Ishikawa (cell line): Measurements from ENCODE around the gene PNPLA3.

Source experiments
- CEBPB ChIP-seq: IDR thresholded peaks from 2 replicates; pipeline ENCODE4 v1.6.1; 2012
- CREB1 ChIP-seq: IDR thresholded peaks from 2 replicates; pipeline ENCODE4 v1.6.1; 2012; ENCODE audit warnings: low read depth
- EGR1 ChIP-seq: IDR thresholded peaks from 2 replicates; pipeline ENCODE4 v1.6.1; 2012
- EP300 ChIP-seq: IDR thresholded peaks from 2 replicates; pipeline ENCODE4 v1.6.1; 2012; ENCODE audit warnings: borderline replicate concordance
- FOXM1 ChIP-seq: IDR thresholded peaks from 2 replicates; pipeline ENCODE4 v1.6.1; 2012; ENCODE audit warnings: low read depth, borderline replicate concordance
- NFIC ChIP-seq: IDR thresholded peaks from 2 replicates; pipeline ENCODE4 v1.6.1; 2012
- RAD21 ChIP-seq: IDR thresholded peaks from 2 replicates; pipeline ENCODE4 v1.6.1; 2012; ENCODE audit warnings: low read depth
- TAF1 ChIP-seq: IDR thresholded peaks from 2 replicates; pipeline ENCODE4 v1.6.1; 2012; ENCODE audit warnings: low read depth, mild to moderate bottlenecking
- TCF12 ChIP-seq: IDR thresholded peaks from 2 replicates; pipeline ENCODE4 v1.6.1; 2012; ENCODE audit warnings: low read depth
- TEAD4 ChIP-seq: IDR thresholded peaks from 2 replicates; pipeline ENCODE4 v1.6.1; 2012
- YY1 ChIP-seq: IDR thresholded peaks from 2 replicates; pipeline ENCODE4 v1.6.1; 2012; ENCODE audit warnings: low read depth
- ZBTB7A ChIP-seq: IDR thresholded peaks from 2 replicates; pipeline ENCODE4 v1.6.1; 2012; ENCODE audit warnings: low read depth
- TF ChIP-seq, protein P1 (sequence below): IDR thresholded peaks from 2 replicates; pipeline ENCODE4 v1.6.1; 2012
- TF ChIP-seq, protein P2 (sequence below): IDR thresholded peaks from 2 replicates; pipeline ENCODE4 v1.6.1; 2012
- TF ChIP-seq, protein P3 (sequence below): IDR thresholded peaks from 2 replicates; pipeline ENCODE4 v1.6.1; 2012; ENCODE audit warnings: low read depth, mild to moderate bottlenecking

PNPLA3 gene

DNA sequence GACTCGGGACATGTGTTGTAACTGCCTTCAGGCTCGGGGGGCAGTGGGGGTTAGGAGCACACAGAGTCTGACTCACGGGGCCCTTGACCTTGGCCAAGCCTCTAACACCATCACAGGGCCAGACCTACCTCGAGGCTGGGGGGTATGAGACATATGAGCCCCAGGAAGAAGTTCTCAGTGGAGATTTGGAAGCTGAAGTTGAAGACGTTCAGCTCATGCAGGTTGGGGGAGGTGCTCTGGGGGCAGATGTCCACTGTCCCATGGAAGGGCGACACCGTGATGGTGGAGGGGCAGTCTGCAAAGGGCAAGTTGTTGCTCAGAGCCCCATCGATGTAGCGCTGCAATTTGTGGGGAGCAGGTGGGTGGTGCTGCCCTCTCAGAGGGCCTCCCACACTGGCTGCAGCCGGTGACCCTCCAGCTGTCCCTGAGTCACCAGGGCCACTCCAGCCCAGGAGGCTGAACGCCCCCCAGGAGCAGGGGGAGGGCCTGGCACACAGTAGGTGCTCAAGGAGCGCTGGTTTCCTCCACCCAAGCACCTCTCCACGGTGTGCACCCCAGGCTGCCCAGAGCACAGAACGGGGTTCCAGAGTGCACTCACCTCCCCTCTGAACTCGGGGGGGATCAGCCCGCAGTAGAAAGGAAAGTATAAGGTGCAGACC is 34.3 kb upstream of the PNPLA3 start:
- TF ChIP-seq EGR1, result no peak
- TF ChIP-seq TCF12, result no peak
- no peak for TF ChIP-seq RAD21
- TF ChIP-seq, protein P1, sequence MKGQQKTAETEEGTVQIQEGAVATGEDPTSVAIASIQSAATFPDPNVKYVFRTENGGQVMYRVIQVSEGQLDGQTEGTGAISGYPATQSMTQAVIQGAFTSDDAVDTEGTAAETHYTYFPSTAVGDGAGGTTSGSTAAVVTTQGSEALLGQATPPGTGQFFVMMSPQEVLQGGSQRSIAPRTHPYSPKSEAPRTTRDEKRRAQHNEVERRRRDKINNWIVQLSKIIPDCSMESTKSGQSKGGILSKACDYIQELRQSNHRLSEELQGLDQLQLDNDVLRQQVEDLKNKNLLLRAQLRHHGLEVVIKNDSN, result no peak
- TF ChIP-seq EP300, result no peak
- TF ChIP-seq, protein P2, sequence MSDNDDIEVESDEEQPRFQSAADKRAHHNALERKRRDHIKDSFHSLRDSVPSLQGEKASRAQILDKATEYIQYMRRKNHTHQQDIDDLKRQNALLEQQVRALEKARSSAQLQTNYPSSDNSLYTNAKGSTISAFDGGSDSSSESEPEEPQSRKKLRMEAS, result no peak
- no peak for TF ChIP-seq CEBPB
- TF ChIP-seq ZBTB7A, result no peak
- no peak for TF ChIP-seq FOXM1
- TF ChIP-seq CREB1, result no peak
- TF ChIP-seq TEAD4, result no peak
- no peak for TF ChIP-seq YY1
- TF ChIP-seq, protein P3, sequence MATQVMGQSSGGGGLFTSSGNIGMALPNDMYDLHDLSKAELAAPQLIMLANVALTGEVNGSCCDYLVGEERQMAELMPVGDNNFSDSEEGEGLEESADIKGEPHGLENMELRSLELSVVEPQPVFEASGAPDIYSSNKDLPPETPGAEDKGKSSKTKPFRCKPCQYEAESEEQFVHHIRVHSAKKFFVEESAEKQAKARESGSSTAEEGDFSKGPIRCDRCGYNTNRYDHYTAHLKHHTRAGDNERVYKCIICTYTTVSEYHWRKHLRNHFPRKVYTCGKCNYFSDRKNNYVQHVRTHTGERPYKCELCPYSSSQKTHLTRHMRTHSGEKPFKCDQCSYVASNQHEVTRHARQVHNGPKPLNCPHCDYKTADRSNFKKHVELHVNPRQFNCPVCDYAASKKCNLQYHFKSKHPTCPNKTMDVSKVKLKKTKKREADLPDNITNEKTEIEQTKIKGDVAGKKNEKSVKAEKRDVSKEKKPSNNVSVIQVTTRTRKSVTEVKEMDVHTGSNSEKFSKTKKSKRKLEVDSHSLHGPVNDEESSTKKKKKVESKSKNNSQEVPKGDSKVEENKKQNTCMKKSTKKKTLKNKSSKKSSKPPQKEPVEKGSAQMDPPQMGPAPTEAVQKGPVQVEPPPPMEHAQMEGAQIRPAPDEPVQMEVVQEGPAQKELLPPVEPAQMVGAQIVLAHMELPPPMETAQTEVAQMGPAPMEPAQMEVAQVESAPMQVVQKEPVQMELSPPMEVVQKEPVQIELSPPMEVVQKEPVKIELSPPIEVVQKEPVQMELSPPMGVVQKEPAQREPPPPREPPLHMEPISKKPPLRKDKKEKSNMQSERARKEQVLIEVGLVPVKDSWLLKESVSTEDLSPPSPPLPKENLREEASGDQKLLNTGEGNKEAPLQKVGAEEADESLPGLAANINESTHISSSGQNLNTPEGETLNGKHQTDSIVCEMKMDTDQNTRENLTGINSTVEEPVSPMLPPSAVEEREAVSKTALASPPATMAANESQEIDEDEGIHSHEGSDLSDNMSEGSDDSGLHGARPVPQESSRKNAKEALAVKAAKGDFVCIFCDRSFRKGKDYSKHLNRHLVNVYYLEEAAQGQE, result no peak
- TF ChIP-seq TAF1, result no peak
- TF ChIP-seq NFIC, result no peak

DNA sequence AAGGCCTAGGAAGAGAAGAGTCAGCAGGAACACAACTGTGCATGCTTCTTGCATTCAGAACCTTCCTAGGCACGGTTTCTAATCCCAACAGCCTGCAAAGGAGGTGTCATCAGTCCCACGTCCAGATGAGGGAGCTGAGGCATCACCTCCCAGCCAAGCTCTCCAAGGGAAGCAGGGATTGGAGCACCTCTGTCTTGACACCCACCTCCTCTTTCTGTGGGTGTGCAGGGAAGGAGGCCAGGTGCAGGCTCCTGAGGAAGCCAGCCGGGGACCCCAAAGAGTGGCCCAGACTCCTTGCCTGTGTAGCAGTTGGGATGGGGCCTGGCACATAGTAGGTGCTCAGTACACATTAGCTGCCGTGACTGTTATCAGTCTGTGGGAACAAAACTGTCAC is 33.7 kb upstream of the PNPLA3 start:
- TF ChIP-seq NFIC (no peak), EP300 (no peak), TEAD4 (no peak), YY1 (no peak), CEBPB (no peak), ZBTB7A (no peak)

DNA sequence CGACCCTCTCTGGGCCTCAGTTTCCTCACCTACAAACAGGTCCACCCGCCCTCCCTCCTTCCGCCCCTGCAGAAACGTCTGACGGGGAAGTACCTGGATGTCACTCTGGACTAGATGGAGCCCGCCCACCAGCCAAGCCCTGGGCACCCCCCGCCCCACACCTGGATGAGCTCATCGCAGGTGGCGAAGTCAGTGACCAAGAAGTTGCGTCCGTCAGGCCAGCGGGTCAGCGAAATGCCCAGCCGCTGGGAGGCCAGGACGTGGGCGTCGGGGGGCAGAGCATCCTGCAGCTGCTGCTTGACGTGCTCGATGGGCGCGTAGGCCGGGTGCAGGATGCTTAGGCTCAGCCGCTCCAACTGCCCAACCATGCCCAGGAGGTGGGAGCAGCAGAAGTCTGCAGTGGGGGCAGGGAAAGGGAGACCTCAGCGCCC is 32.7 kb upstream of the PNPLA3 start:
- TF ChIP-seq, protein P2, result no peak
- 0 out of 2 replicates have a peak, but pooled peaks have one; percentile 14 for TF ChIP-seq ZBTB7A

DNA sequence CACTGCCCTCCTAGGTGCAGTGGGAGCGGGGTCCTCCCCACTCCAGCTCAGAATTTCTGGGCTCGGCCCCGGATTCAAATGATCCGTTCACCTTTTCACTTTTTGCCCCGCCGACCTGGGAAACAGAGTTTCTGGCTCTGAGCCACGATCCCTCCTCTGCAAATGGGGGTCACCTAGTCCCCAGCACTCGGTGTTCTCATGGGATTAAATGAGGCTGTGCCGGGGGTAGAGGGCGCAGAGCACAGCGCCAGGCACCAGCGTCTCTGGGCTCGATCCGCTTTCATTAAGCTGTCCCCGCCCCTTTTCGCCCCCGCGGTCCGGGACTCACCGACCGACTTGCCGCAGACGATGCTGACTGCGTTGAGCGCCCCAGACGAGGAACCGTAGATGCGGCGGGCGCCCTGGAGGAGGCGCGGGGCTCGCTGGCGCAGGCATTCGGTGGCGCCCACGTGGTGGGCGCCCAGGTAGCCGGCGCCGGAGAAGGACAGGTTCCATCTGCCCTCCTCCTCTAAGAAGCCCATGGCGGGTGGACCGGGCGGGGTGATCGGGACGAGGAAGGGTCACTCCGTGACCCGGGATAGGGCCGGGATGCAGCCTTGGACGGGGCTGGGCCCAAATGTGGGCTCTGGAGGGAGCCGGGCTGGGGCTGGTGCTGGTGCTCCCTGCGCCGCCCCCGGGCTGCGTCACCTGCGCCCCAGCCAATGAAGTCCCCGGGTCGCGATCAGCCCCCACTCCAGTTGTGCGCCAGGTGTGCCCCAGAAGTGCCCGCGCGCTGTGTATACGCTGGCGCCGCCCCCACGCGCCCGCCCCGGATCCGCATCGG is 32.0 kb upstream of the PNPLA3 start, which contains the start of gene PNPLA5:
Gene PNPLA5 (minus strand): TSS at position 654 of the 823 bp plus-strand sequence. CDS start 133 bp downstream, at position 521.
- TF ChIP-seq TEAD4 (no peak), EP300 (no peak), EGR1 (no peak), YY1 (no peak)

DNA sequence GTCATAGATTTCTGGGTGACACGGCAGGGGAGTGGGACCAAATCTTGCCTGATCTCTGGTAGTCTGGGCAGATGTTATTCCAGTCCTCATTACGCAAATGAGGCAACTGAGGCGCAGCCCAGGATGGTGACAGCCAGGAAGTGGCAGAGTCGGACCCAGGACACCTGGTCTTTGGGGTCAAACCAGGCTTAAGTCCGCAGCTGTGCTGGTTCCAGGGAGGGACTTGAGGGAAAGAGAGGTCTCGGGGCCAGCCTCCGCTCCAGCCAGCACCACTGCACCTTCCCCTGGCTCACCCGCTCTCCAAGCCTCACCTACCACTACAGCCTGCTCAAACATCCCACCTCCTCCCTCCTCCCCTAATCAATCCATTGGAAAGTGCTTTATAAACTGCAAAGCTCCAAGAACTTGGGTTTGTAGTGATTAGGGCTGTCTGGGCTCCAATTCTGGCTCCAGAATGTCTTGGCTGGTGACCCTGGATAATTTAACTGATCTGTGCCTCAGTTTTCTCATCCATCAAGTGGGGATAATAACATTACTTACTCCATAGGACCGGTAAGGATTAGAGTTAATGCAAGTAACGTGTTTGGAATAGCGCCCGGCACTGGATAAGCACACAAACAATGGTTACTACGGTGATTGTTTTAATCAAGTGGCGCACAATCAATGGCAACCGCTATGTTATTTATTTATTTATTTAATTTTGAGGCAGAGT is 31.3 kb upstream of the PNPLA3 start:
- no peak for TF ChIP-seq EP300
- TF ChIP-seq FOXM1, result no peak
- TF ChIP-seq TEAD4, result no peak
- TF ChIP-seq CREB1, result no peak
- TF ChIP-seq RAD21, result no peak
- TF ChIP-seq YY1, result no peak
- no peak for TF ChIP-seq EGR1
- TF ChIP-seq, protein P3, result no peak
- no peak for TF ChIP-seq CEBPB
- TF ChIP-seq, protein P2, result no peak
- TF ChIP-seq NFIC, result no peak
- TF ChIP-seq, protein P1, result no peak
- TF ChIP-seq ZBTB7A, result no peak
- no peak for TF ChIP-seq TCF12
- TF ChIP-seq TAF1, result no peak
